Thymus (tissue), 11 donors: Measurements from ENCODE around the gene CACNA2D3. TPM values are rescaled to one million over a fixed set of nuclear protein-coding genes. Genes with fewer than 3 reads are reported as not detected.

Source experiments
- DNase-seq, 9 donors: peaks; one replicate each; pipeline ENCODE4 v3.0.0-alpha.2; 2013; ENCODE audit warnings: low spot score in 9 of 9, low read depth in 6 of 9, missing footprints in 1 of 9
- H3K27ac ChIP-seq, 2 donors: one replicate each; pipeline ENCODE4 v1.5.1; 2013; ENCODE audit warnings: control low read depth in 1 of 2, low read depth in 1 of 2, low read length in 1 of 2, mild to moderate bottlenecking in 1 of 2, moderate library complexity in 1 of 2
- H3K27me3 ChIP-seq, 2 donors: one replicate each; pipeline ENCODE4 v1.5.1; 2013; ENCODE audit warnings: low read length in 1 of 2; ENCODE audit not compliant: control insufficient read depth in 2 of 2, insufficient read depth in 1 of 2
- H3K36me3 ChIP-seq, 2 donors: one replicate each; pipeline ENCODE4 v1.5.1; 2013; ENCODE audit warnings: low read length in 1 of 2, mild to moderate bottlenecking in 1 of 2, moderate library complexity in 1 of 2; ENCODE audit not compliant: control insufficient read depth in 2 of 2, insufficient read depth in 2 of 2
- H3K4me1 ChIP-seq, 2 donors: one replicate each; pipeline ENCODE4 v1.5.1; 2013; ENCODE audit warnings: low read length in 2 of 2; ENCODE audit not compliant: control insufficient read depth in 2 of 2, insufficient read depth in 2 of 2
- H3K4me3 ChIP-seq, 2 donors: one replicate each; pipeline ENCODE4 v1.5.1; 2013; ENCODE audit warnings: low read length in 2 of 2, control low read depth in 1 of 2, mild to moderate bottlenecking in 1 of 2
- H3K9me3 ChIP-seq, 2 donors: one replicate each; pipeline ENCODE4 v1.5.1; 2013; ENCODE audit warnings: low read length in 1 of 2, mild to moderate bottlenecking in 1 of 2; ENCODE audit not compliant: control insufficient read depth in 2 of 2, insufficient read depth in 1 of 2
- WGBS: extraction: QIAGEN DNeasy Blood & Tissue Kit; methylation state at CpG from one replicate; pipeline ENCODE4 v1.1.7; 2013; 5-methylcytosine and 5-hydroxymethylcytosine counted together
- polyA plus RNA-seq: library from polyadenylated mRNA; stranded (reverse); fragments of 200-250 nt; gene quantifications from one replicate; pipeline ENCODE4 v1.2.3, GENCODE V29; 2013
- total RNA-seq: library from RNA; stranded (reverse); fragments of 120-200 nt; gene quantifications from one replicate; pipeline ENCODE4 v1.2.4, GENCODE V29; 2013
- donor health status: healthy.

CACNA2D3 gene
- total and polyA plus RNA-seq, 2 donors: 1.8 to 2.1 TPM

DNA sequence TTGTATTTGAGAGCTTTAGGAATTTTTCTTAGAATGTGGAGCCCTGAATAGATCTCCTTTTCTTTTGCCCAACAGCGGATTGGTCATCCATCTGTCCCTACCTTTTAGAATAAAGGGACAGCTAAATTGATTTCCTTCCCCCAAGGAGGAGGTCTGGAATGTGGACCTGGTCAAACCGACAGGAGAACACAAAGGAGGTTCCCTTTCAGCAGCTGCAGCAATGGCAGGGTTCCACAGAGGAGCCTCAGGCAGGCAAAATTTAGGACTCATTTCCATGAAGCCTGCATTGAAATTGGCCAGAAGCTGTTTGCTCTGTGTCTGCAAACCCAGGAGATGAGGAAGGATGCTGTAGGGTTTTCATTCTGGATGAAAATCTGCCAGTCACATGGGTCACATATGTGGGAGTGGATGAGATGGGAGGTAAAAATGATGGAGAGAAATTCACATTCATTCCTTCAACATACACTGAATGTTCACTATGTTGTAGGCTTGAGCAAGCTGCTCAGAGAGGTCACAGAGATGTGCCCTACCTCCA lies 728.2 kb downstream of the CACNA2D3 start:
- WGBS: 75% methylated on average over 2 of the region's 2 CpGs
- H3K4me3 ChIP-seq: no peak overlapping the region
- no peaks in the 10 kb centered on the region for H3K27me3 ChIP-seq
- H3K4me1 ChIP-seq: no peaks in the 10 kb centered on the region
- no peaks in the 10 kb centered on the region for H3K36me3 ChIP-seq
- H3K27ac ChIP-seq: no peak overlapping the region
- no peaks in the 10 kb centered on the region for H3K9me3 ChIP-seq
- DNase-seq: no peak

DNA sequence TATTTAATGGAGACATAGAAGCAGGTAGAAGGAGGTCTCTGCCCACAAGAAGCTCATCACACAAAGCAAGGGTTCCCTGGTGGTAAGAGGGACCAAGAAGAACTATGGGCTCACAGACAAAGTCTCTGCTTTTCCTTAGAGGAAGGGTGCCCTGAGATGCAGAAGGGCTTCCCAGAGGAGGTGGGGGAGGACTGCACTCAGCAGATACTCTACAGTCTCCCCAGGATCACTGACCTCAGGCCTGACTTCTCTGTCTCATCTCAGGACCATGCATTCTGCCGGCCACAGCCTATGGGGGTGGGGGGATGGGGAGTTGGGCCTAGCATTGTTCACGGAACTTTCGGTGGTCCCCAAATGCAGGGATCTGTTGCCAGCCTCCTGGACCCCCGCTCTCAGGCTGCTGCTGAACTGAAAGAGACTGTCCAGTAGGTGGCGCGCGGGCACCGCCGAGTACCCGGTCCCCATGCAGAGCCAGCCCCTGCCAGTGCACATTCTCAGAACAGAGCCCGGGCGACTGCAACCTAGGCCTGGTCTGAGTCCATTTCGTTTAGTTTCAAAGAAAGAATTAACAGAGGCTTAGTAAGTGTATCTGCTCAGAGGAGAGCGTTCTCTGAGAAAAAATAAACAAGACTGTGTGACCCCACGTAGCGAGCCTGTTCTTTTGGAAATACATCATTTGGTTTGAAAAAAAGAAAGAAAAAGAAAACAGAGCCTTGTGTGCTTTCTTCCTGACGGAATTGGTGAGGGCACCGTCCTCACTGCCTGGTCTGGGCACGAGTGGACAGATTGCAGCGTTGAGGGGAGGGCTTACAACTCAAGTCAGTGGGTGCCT lies 731.4 kb downstream of the CACNA2D3 start:
- no peaks in the 10 kb centered on the region for H3K36me3 ChIP-seq
- H3K4me3 ChIP-seq: no peak overlapping the region
- peak; percentile 9 to 59 (median 24) for DNase-seq
- H3K27ac ChIP-seq: no peak overlapping the region
- H3K4me1 ChIP-seq: no peaks in the 10 kb centered on the region
- no peaks in the 10 kb centered on the region for H3K9me3 ChIP-seq
- 28% methylated on average over 20 of the region's 20 CpGs for WGBS
- H3K27me3 ChIP-seq: no peaks in the 10 kb centered on the region

DNA sequence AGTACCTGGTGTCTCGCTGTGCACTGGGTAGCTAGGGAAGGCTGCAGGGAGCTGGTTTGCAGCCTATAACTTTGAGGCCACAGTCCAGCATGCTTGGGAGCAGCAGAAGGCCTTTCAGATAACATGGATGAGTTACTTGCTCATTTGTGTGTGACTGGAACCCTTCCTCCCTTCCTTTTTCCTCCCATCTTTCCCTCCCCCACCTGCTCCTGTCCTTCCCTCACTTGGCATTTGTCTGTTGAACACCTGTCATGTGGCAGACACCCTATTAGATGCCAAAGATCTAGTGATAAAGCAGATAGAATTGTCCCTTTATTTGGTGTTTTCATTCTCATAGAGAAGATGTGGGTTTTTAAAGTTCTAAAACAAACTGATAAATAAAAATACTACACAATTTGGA lies 733.9 kb downstream of the CACNA2D3 start:
- Histone ChIP-seq H3K27ac (no peak overlapping the region), H3K4me3 (no peak overlapping the region), H3K9me3 (no peaks in the 10 kb centered on the region), H3K27me3 (no peaks in the 10 kb centered on the region), H3K36me3 (no peaks in the 10 kb centered on the region), H3K4me1 (no peaks in the 10 kb centered on the region)
- DNase-seq: no peak
- 90% methylated on average over 1 of the region's 1 CpG for WGBS

DNA sequence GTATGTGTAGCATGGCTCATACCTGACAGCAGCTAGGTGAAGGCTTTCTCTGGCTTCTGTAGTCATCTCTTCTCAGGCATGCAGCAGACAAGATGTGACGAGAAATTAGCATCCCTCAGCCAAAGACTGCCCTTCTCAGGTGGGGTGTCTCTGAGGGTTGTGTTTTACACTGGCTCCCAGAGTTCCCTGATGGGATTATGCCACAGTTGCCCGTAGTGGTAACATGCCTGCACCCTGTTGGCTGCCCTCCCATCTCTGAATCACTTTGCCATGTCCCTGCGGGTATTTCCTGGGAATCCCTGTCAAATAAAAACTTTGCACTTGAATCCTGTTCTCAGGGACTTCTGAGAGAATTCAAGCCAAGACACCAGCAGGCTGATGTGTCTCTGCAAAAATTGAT lies 735.0 kb downstream of the CACNA2D3 start:
- Histone ChIP-seq H3K36me3 (no peaks in the 10 kb centered on the region), H3K27me3 (no peaks in the 10 kb centered on the region), H3K27ac (no peak overlapping the region), H3K4me3 (no peak overlapping the region), H3K4me1 (no peaks in the 10 kb centered on the region), H3K9me3 (no peaks in the 10 kb centered on the region)
- DNase-seq: no peak
- whole genome bisulfite sequencing: 91% methylated on average over 3 of the region's 3 CpGs

DNA sequence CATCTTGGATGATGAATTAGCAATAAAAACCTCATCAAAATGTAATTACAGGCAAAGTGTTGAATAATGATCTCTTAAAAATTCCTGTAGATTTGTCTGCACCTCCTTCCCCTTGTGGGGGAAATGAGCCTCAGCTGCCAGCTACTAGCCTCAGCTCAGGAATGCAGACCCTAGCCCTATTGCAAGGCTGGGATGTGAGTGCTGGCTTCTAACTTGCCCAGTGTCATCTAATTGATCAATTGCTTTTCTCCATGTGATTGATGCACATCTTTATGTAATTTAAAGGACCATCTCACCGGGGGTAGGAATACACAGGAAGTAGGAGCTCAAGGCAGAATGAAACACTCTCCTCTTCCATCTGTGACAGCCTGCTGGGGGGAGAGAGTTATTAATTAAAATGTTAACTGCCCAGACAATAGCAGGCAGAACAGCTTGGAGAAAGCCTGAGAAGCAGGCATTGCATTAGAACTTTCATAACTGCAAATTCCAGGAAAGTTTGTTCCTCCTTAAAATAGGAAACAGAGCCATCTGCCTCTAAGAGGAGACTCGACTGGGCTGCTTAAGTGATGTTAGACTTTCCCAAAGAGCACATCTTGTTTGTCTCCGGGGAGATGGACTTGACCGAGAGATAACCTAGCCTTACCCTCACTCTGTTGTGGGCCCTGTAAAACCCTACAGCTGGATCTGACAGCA lies 735.9 kb downstream of the CACNA2D3 start:
- Histone ChIP-seq H3K4me1 (no peaks in the 10 kb centered on the region), H3K27ac (no peak overlapping the region), H3K27me3 (no peaks in the 10 kb centered on the region), H3K9me3 (no peaks in the 10 kb centered on the region), H3K36me3 (no peaks in the 10 kb centered on the region), H3K4me3 (no peak overlapping the region)
- WGBS: 67% methylated on average over 4 of the region's 4 CpGs
- no peak for DNase-seq

DNA sequence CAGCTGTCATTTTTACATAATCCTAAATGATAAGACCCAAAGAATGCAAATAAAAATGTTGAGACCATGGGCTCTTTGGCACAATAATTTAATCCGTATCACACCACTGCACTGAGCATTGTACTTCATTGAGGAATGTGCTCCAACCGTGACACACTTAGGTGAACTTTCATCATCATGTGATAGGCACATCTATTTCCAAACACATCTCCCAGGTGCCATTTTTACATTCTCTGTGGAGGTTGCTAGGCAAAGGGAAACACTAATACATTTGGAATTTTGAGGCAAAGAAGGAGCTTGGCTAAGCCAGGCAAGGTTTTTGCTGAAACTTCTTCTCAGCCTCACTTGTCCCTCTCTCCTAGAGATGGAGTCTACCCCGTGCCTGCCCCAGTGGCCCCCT lies 736.8 kb downstream of the CACNA2D3 start:
- Histone ChIP-seq H3K27ac (no peak overlapping the region), H3K4me1 (no peaks in the 10 kb centered on the region), H3K36me3 (no peaks in the 10 kb centered on the region), H3K4me3 (no peak overlapping the region), H3K9me3 (no peaks in the 10 kb centered on the region), H3K27me3 (no peaks in the 10 kb centered on the region)
- no peak for DNase-seq
- 83% methylated on average over 3 of the region's 3 CpGs for WGBS

DNA sequence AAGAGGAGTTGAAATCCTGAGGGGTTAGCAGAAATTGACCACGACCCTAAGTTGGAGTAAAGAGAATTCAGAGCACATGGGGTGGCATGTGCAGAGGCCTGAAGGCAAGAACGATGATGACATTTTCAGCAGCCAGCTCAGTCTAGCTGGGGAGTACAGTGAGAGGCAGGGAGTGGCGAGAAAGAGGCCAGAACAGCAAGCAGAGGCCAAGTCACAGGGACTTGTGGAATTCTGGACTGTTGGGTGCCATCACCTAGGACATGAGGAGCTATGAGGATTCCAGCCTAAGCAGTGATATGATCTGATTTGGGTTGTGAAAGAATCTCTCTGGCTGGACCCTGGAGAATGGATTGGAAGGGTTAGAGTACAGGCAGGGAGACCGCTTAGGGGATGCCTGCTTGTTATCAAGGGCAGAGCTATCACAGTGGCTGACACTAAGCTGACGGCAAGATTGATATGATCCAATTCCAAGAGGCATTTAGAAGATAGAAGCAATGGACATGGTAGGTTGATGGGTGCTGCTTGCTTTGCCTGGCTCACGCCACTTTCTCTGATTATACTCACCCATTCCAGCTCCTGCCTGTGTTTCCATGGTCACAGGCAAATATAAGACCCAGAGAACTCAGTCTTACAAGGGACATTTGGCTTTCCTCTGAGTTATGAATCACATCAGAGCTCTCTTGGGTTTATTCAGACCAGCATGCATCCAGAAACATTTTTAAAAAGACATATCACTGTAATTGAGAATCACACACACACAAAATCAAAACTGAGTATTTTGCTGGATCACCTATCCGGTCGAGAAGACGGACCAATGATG lies 739.1 kb downstream of the CACNA2D3 start:
- Histone ChIP-seq H3K27ac (no peak overlapping the region), H3K27me3 (no peaks in the 10 kb centered on the region), H3K9me3 (no peaks in the 10 kb centered on the region), H3K4me1 (no peaks in the 10 kb centered on the region), H3K36me3 (no peaks in the 10 kb centered on the region), H3K4me3 (no peak overlapping the region)
- 86% methylated on average over 9 of the region's 9 CpGs for WGBS
- DNase-seq: no peak

DNA sequence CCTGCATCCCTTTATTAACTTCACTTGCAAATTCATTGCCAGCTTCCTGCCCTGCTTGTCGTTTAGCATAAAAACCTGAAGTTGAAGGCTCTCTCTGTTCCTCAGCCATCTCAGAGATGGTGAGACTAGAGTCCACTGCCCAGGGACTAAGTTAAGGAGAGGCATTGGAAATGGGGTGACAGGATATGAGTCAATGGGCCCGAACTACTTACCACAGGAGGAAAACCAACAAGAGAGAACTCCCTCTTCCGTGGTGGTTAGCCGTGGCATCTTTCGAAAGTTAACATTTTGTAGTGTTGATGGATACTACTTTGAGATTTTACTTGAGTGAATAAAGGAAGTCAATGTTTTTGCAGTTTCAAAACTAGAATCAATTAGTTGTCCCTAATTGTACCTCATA lies 740.2 kb downstream of the CACNA2D3 start:
- 48% methylated on average over 5 of the region's 5 CpGs for WGBS
- no peaks in the 10 kb centered on the region for H3K36me3 ChIP-seq

DNA sequence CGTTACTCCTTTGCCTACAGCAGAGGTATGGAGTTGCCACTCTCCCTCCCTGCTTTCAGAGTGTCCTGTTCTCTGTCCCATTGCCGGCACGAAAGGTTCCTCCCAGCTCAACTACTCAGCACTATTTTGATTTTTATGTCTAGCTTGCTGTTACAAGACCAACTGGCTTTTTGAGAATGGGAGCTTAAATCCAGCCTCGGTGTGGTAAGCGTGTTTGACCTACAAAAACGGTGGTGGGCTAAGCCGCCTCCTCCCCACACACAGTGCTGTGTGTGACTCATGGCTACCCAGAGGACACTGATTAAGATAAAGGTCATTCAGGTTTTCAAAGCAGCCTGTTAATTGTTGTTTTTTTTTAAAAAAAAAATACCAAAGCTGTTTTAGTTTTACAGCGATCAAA lies 741.0 kb downstream of the CACNA2D3 start:
- Histone ChIP-seq H3K4me1 (no peaks in the 10 kb centered on the region), H3K4me3 (no peak overlapping the region), H3K27ac (no peak overlapping the region), H3K36me3 (no peaks in the 10 kb centered on the region), H3K9me3 (no peaks in the 10 kb centered on the region), H3K27me3 (no peaks in the 10 kb centered on the region)
- WGBS: 77% methylated on average over 8 of the region's 8 CpGs
- DNase-seq: no peak

More for the DNA sequence above, 740.2 kb downstream of the CACNA2D3 start:
- no peak overlapping the region for H3K4me3 ChIP-seq
- no peaks in the 10 kb centered on the region for H3K27me3 ChIP-seq
- H3K9me3 ChIP-seq: no peaks in the 10 kb centered on the region
- no peaks in the 10 kb centered on the region for H3K4me1 ChIP-seq
- DNase-seq: no peak
- no peak overlapping the region for H3K27ac ChIP-seq
